ENCODE results near the gene ANKMY1. TPM values are rescaled to one million over a fixed set of nuclear protein-coding genes. Genes with fewer than 3 reads are reported as not detected.

ANKMY1 gene
- total and polyA plus RNA-seq, 2 of the 13 experiments (the other 11 are each of a cell fraction or from before 2014, with no cell fraction given): 11.7 to 18.8 TPM

- TF ChIP-seq NR2C2 (CRISPR knock-in tag; IDR thresholded peaks at IDR 0.05; ENCODE audit: borderline replicate concordance): peak; percentile 6
- peak; percentile 26; the same call in 1 of the 2 replicates for TF ChIP-seq ZNF225 (CRISPR knock-in tag; IDR thresholded peaks at IDR 0.05)
- no peak for TF ChIP-seq ZNF597 (CRISPR knock-in tag; IDR thresholded peaks at IDR 0.05)
- 0 out of 2 replicates have a peak, but pooled peaks have one; percentile 13 for TF ChIP-seq RXRA (CRISPR knock-in tag; IDR thresholded peaks at IDR 0.05)
- TF ChIP-seq ZUFSP (CRISPR knock-in tag; IDR thresholded peaks at IDR 0.05; ENCODE audit: borderline replicate concordance): no peak
- no peak for TF ChIP-seq ZNF839 (CRISPR knock-in tag; IDR thresholded peaks at IDR 0.05; ENCODE audit: borderline replicate concordance)
- no peak; the same call in 1 of the 2 replicates for TF ChIP-seq FOSL2 (CRISPR knock-in tag; IDR thresholded peaks at IDR 0.05)
- 0 out of 2 replicates have a peak, but pooled peaks have one; percentile 5 for TF ChIP-seq SIX4 (CRISPR knock-in tag; IDR thresholded peaks at IDR 0.05)
- TF ChIP-seq ZSCAN30 (CRISPR knock-in tag; IDR thresholded peaks at IDR 0.05): no peak
- TF ChIP-seq MXD4 (CRISPR knock-in tag; IDR thresholded peaks at IDR 0.05): no peak
- no peak for TF ChIP-seq PRPF4 (IDR thresholded peaks at IDR 0.05; ENCODE audit: low read depth, low read length, poor library complexity, severe bottlenecking)
- TF ChIP-seq ZNF883 (CRISPR knock-in tag; IDR thresholded peaks at IDR 0.05; ENCODE audit: not compliant biosample characterization): peak; percentile 42
- no peak; the same call in 1 of the 2 replicates for TF ChIP-seq ZBTB20 (CRISPR knock-in tag; IDR thresholded peaks at IDR 0.05; ENCODE audit: borderline replicate concordance, low read depth)
- TF ChIP-seq THAP11 (CRISPR knock-in tag; IDR thresholded peaks at IDR 0.05): 0 out of 2 replicates have a peak, but pooled peaks have one; percentile 46
- no peak; the same call in 1 of the 2 replicates for TF ChIP-seq ZNF709 (CRISPR knock-in tag; IDR thresholded peaks at IDR 0.05)
- TF ChIP-seq KLF13 (CRISPR knock-in tag; IDR thresholded peaks at IDR 0.05): 0 out of 2 replicates have a peak, but pooled peaks have one; percentile 32
- peak; percentile 11 for TF ChIP-seq CBX1 (IDR thresholded peaks at IDR 0.05; ENCODE audit: low read depth)
- 0 out of 2 replicates have a peak, but pooled peaks have one; percentile 65 for TF ChIP-seq SNAPC4 (CRISPR knock-in tag; IDR thresholded peaks at IDR 0.05)
These were observed 8.7 kb upstream of the ANKMY1 start (continued) for GRCh38 chr2:240566203-240567136.

Data from HepG2 (cell line).